Stimulated activated naive CD8-positive, alpha-beta T cell treated with anti-CD3 and anti-CD28 coated beads, Interleukin-15, Interleukin-2, amounts not matched to agents 100 ng/mL and 50 ng/mL, for 24 hours (primary cell): ENCODE measurements around the gene TEX26.

Experiments used
- H3K27ac Mint-ChIP-seq: one replicate; pipeline ENCODE4 v1.8.0; 2021; ENCODE audit warnings: mild to moderate bottlenecking, mixed read lengths
- H3K27me3 Mint-ChIP-seq: one replicate; pipeline ENCODE4 v1.8.0; 2021; ENCODE audit warnings: mixed read lengths
- H3K36me3 Mint-ChIP-seq: one replicate; pipeline ENCODE4 v1.8.0; 2021; ENCODE audit warnings: low read depth, mixed read lengths
- H3K4me1 Mint-ChIP-seq: one replicate; pipeline ENCODE4 v1.8.0; 2021; ENCODE audit warnings: low read depth, mixed read lengths
- H3K4me3 Mint-ChIP-seq: one replicate; pipeline ENCODE4 v1.8.0; 2021; ENCODE audit warnings: mild to moderate bottlenecking, mixed read lengths
- H3K9me3 Mint-ChIP-seq: one replicate; pipeline ENCODE4 v1.8.0; 2021; ENCODE audit warnings: mixed read lengths

Gene TEX26

DNA sequence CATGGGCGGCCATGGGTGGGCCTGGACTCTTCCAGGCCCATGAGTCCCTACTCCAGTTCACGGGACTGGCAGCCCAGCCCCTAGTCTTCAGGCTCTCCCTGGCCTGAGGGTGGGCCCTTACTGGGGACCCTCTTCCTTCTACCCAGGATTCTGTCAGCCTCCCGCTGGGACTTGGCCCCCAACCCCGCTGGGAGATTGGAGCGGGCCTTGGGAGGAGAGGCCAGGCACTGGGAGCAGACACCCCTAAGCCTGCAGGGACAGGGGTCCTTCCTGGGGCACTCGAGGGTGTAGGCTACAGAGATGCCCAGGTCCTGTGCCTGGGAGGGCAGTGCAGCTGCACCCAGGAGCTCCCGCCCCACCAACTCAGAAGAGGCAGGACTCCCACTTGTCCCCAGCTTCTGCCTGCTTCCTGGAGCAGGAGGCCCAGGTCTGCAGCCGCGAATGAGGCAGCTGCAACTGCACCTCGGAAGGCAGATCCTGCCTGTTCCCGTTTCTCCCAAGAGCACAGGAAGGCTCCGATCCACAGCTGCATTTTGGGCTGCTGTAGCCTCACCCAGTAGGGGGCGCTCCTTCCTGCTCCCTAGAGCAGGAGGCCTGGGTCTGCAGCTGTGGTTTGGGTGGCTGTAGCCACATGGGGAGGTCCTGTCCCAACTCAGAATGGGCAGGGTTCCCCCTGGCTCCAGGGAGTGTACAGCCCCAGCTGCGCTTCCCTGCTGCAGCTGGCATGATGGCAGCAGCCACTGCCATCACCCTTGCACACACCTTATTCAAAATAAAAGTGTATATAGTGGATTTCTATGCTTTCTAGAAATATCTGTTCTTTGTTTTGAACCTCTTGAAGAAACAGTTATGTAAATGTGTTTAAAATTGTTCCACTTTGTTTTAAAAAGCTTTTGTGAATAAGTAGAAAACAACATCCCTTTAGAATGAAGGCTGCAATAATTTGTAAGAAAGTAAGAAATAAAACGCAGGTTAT, 46.8 kb downstream of the TEX26 start:
- no peaks in the 10 kb centered on the region for H3K4me1 Mint-ChIP-seq
- no peak overlapping the region for H3K27ac Mint-ChIP-seq
- H3K36me3 Mint-ChIP-seq = no peaks in the 10 kb centered on the region
- H3K4me3 Mint-ChIP-seq = no peak overlapping the region
- peaks cover 43% of the 10 kb centered on the region for H3K27me3 Mint-ChIP-seq
- H3K9me3 Mint-ChIP-seq = no peaks in the 10 kb centered on the region

GRCh38 chr13:30982506-30982905, 50.0 kb downstream of the TEX26 start:
- Mint-ChIP-seq H3K4me1 (no peaks in the 10 kb centered on the region), H3K27ac (no peak overlapping the region), H3K9me3 (no peaks in the 10 kb centered on the region), H3K36me3 (no peaks in the 10 kb centered on the region), H3K4me3 (no peak overlapping the region), H3K27me3 (peaks cover 27% of the 10 kb centered on the region)

DNA sequence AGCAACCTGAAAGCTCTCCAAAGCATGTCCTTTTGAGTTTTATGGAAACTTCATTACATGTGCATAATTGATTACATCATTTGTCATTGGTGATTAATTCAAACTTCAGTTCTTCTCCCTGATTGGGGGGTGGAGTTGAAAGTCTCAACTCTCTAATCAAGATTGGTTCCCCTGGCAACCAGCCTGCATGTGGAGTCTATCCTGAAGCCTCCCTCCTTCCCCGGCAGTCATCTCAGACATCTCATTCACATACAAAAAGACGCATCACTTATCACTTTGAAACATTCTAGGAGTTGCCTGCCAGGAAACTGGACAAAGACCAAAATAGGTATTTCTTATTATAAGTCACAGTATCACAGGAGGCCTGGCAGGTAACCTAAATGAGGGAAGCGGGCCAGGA, 50.5 kb downstream of the TEX26 start:
- no peak overlapping the region for H3K4me3 Mint-ChIP-seq
- no peak overlapping the region for H3K27ac Mint-ChIP-seq
- no peaks in the 10 kb centered on the region for H3K9me3 Mint-ChIP-seq

DNA sequence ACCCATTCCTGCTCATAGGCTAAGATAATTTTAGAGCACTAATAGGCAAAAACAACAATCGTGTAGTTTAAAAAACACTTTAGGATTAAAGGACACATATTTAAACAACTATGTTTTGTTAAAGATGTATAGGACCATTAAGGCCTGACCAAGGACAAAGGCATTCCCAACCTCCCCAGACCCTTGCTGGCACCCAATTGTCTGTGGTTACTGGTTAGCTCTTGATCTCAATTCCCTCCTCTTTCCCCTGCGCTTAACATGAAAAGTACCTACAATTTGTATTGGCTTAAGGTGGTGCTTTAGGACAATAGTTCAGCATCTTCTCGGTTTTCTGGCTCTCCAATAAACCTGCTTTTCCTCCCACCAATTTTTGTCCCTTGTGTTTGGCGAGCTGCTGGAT, 51.0 kb downstream of the TEX26 start:
- H3K36me3 Mint-ChIP-seq = no peaks in the 10 kb centered on the region
- no peak overlapping the region for H3K4me3 Mint-ChIP-seq
- no peaks in the 10 kb centered on the region for H3K4me1 Mint-ChIP-seq
- H3K27me3 Mint-ChIP-seq = peaks cover 24% of the 10 kb centered on the region
- no peak overlapping the region for H3K27ac Mint-ChIP-seq
- H3K9me3 Mint-ChIP-seq = no peaks in the 10 kb centered on the region

More for the DNA sequence above, 50.5 kb downstream of the TEX26 start:
- H3K36me3 Mint-ChIP-seq = no peaks in the 10 kb centered on the region
- no peaks in the 10 kb centered on the region for H3K4me1 Mint-ChIP-seq
- H3K27me3 Mint-ChIP-seq = peaks cover 25% of the 10 kb centered on the region

GRCh38 chr13:30984620-30985019, 52.2 kb downstream of the TEX26 start:
- H3K4me1 Mint-ChIP-seq = no peaks in the 10 kb centered on the region
- H3K27ac Mint-ChIP-seq = no peak overlapping the region
- no peak overlapping the region for H3K4me3 Mint-ChIP-seq

DNA sequence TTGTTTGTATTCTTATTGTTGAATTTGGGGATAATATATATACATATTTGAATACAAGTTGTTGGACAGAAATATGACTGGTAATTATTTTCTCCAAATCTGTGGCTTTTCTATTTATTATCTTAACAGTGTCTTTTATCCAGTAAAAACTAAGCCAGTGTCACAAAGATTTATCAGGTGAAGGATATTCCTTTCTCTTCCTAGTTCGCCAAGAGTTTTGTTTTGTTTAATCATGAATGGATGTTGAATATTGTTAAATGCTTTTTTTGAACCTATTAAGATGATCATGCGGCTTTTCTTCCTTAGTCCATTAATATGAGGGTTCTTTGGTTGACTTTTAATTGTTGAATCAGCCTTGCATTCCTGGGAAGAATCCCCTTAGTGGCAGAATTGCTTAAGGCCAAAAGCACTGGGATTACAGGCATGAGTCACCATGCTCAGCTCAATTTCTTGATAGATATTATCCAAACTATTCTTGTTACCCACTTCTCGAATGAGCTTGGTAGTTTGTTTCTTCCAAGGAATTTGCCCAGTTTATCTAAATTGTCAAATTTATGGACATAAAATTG, 53.3 kb downstream of the TEX26 start:
- Mint-ChIP-seq H3K27me3 (peaks cover 19% of the 10 kb centered on the region), H3K4me3 (no peak overlapping the region), H3K36me3 (no peaks in the 10 kb centered on the region), H3K4me1 (no peaks in the 10 kb centered on the region), H3K9me3 (no peaks in the 10 kb centered on the region), H3K27ac (no peak overlapping the region)

More at GRCh38 chr13:30984620-30985019, 52.2 kb downstream of the TEX26 start:
- H3K9me3 Mint-ChIP-seq = no peaks in the 10 kb centered on the region
- H3K27me3 Mint-ChIP-seq = peaks cover 21% of the 10 kb centered on the region
- H3K36me3 Mint-ChIP-seq = no peaks in the 10 kb centered on the region

DNA sequence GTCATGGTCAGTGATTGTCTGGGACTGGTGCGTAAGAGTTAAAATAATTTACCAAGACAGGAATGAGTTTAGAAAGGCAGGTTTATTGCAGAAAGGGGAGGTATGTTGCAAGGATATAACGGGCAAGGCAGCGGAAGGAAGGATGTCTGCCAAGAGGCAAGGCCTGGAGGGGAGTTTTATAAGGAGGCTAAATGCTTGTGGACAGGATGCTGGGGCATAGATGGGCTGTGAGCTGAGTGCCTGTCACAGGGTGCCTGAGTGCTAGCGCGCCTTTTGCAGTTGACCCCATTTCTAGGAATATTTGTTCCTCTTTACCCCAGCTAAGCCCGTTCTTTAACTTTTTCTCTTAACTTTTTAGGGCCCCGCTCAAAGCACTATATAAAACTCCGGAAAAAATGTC, 58.7 kb downstream of the TEX26 start:
- H3K9me3 Mint-ChIP-seq = no peaks in the 10 kb centered on the region

GRCh38 chr13:30991922-30992321, 59.5 kb downstream of the TEX26 start:
- H3K27me3 Mint-ChIP-seq = peaks cover 20% of the 10 kb centered on the region
- H3K36me3 Mint-ChIP-seq = no peaks in the 10 kb centered on the region
- H3K4me3 Mint-ChIP-seq = no peak overlapping the region
- no peaks in the 10 kb centered on the region for H3K9me3 Mint-ChIP-seq
- no peak overlapping the region for H3K27ac Mint-ChIP-seq
- no peaks in the 10 kb centered on the region for H3K4me1 Mint-ChIP-seq

More for the DNA sequence above, 58.7 kb downstream of the TEX26 start:
- Mint-ChIP-seq H3K27me3 (peaks cover 20% of the 10 kb centered on the region), H3K36me3 (no peaks in the 10 kb centered on the region), H3K4me1 (no peaks in the 10 kb centered on the region), H3K4me3 (no peak overlapping the region), H3K27ac (no peak overlapping the region)

- Mint-ChIP-seq H3K27me3 (peaks cover 19% of the 10 kb centered on the region), H3K27ac (no peak overlapping the region), H3K4me3 (no peak overlapping the region), H3K36me3 (no peaks in the 10 kb centered on the region), H3K4me1 (no peaks in the 10 kb centered on the region), H3K9me3 (no peaks in the 10 kb centered on the region)
Measured at GRCh38 chr13:30995331-30995730, 62.9 kb downstream of the TEX26 start.

GRCh38 chr13:30997697-30998096, 65.2 kb downstream of the TEX26 start:
- Mint-ChIP-seq H3K9me3 (no peaks in the 10 kb centered on the region), H3K4me3 (no peak overlapping the region), H3K4me1 (no peaks in the 10 kb centered on the region), H3K27me3 (peaks cover 22% of the 10 kb centered on the region), H3K27ac (no peak overlapping the region), H3K36me3 (no peaks in the 10 kb centered on the region)

GRCh38 chr13:30998136-30999088, 66.0 kb downstream of the TEX26 start:
- H3K27ac Mint-ChIP-seq = no peak overlapping the region
- peaks cover 14% of the 10 kb centered on the region for H3K27me3 Mint-ChIP-seq
- no peak overlapping the region for H3K4me3 Mint-ChIP-seq
- no peaks in the 10 kb centered on the region for H3K9me3 Mint-ChIP-seq
- no peaks in the 10 kb centered on the region for H3K4me1 Mint-ChIP-seq
- H3K36me3 Mint-ChIP-seq = no peaks in the 10 kb centered on the region

DNA sequence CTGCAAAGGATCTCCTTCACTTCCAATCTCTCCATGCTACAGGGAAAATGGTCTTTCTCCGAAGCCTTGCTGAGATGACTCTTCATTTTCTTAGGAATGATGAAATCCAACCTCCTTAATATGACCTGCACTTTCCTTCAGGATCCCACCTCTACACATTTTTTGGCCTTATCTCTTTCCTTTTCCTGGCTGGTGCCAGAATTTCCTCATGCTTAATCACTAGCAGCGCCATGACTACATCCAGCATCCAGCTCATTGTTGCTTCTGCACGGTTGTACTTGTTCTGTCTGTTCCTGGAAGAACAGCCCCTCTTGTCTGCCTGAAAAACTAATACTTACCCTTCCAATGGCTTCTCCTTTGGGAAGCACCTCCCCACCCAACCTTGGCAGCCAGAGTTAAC, 68.4 kb downstream of the TEX26 start:
- Mint-ChIP-seq H3K27ac (no peak overlapping the region), H3K27me3 (peaks cover 13% of the 10 kb centered on the region), H3K9me3 (no peaks in the 10 kb centered on the region), H3K4me1 (no peaks in the 10 kb centered on the region), H3K36me3 (no peaks in the 10 kb centered on the region), H3K4me3 (no peak overlapping the region)

- peaks cover 13% of the 10 kb centered on the region for H3K27me3 Mint-ChIP-seq
- no peaks in the 10 kb centered on the region for H3K36me3 Mint-ChIP-seq
- no peak overlapping the region for H3K27ac Mint-ChIP-seq
- H3K9me3 Mint-ChIP-seq = no peaks in the 10 kb centered on the region
- no peaks in the 10 kb centered on the region for H3K4me1 Mint-ChIP-seq
- H3K4me3 Mint-ChIP-seq = no peak overlapping the region
Measured at GRCh38 chr13:31001647-31002046, 69.2 kb downstream of the TEX26 start.

DNA sequence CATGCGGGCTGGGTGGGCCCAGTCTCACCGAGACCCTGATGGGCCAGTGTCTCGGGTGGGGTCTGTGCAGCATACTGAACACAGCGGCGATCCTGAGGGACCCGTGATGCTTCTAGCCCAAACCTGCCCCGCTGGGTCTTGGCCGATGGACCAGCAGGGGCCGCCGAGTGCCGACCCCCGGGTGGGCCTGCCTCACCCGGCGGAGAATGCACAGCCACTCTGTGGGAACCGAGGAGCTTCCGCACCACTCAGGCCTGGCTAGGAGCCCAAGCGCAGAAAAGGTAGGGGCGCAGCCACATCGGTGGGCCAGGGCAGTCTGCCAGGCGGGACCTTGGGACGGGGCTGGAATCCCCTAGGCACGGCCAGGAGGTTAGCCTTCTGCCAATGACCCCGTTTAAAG, 72.6 kb downstream of the TEX26 start:
- no peak overlapping the region for H3K4me3 Mint-ChIP-seq
- H3K9me3 Mint-ChIP-seq = no peaks in the 10 kb centered on the region
- peaks cover 19% of the 10 kb centered on the region for H3K27me3 Mint-ChIP-seq
- H3K4me1 Mint-ChIP-seq = no peaks in the 10 kb centered on the region
- H3K36me3 Mint-ChIP-seq = no peaks in the 10 kb centered on the region
- H3K27ac Mint-ChIP-seq = no peak overlapping the region

DNA sequence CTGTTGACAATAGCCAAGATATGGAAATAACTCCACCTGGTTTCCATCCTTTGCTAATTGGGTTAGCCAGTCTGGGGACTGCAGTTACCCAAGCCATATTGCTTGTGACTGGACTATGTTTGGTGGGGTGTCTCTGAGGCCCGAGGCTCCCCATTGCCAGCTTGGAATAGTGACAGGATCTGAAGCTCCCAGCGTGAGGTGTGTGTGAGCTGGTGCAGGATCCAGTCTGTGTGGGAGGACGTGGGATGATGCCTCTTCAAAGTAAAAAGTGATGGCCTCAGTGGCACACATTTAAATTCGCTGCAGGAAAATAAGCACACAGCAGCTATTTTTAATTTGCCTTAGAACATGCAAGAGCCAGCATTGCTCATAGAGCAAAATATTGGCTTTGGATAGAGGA, 75.0 kb downstream of the TEX26 start:
- Mint-ChIP-seq H3K4me1 (peaks cover 4% of the 10 kb centered on the region), H3K9me3 (no peaks in the 10 kb centered on the region), H3K4me3 (no peak overlapping the region), H3K27me3 (peaks cover 24% of the 10 kb centered on the region), H3K27ac (no peak overlapping the region), H3K36me3 (no peaks in the 10 kb centered on the region)
